Lower leg skin (tissue), 3 donors: ENCODE measurements around the gene RNF5.

Source experiments
- POLR2A ChIP-seq, 2 donors: fragments of 450-650 bp; IDR thresholded peaks; one replicate each; pipeline ENCODE4 v1.6.1; 2016 to 2017; ENCODE audit warnings: antibody characterized with exemption in 2 of 2, mild to moderate bottlenecking in 1 of 2, moderate library complexity in 1 of 2
- TF ChIP-seq, protein P1 (sequence below), 3 donors: fragments of 450-650 bp; IDR thresholded peaks; one replicate each; pipeline ENCODE4 v1.5.1; 2016; ENCODE audit warnings: antibody characterized with exemption in 3 of 3, mild to moderate bottlenecking in 3 of 3, moderate library complexity in 2 of 3

GRCh38 chr6:32190911-32191677, 12.9 kb downstream of the RNF5 start:
- TF ChIP-seq, protein P1, sequence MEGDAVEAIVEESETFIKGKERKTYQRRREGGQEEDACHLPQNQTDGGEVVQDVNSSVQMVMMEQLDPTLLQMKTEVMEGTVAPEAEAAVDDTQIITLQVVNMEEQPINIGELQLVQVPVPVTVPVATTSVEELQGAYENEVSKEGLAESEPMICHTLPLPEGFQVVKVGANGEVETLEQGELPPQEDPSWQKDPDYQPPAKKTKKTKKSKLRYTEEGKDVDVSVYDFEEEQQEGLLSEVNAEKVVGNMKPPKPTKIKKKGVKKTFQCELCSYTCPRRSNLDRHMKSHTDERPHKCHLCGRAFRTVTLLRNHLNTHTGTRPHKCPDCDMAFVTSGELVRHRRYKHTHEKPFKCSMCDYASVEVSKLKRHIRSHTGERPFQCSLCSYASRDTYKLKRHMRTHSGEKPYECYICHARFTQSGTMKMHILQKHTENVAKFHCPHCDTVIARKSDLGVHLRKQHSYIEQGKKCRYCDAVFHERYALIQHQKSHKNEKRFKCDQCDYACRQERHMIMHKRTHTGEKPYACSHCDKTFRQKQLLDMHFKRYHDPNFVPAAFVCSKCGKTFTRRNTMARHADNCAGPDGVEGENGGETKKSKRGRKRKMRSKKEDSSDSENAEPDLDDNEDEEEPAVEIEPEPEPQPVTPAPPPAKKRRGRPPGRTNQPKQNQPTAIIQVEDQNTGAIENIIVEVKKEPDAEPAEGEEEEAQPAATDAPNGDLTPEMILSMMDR (IDR thresholded peaks at IDR 0.05) = no peak
- no peak for TF ChIP-seq POLR2A (IDR thresholded peaks at IDR 0.05)
